KMS-11 (cell line): ENCODE data around the gene PTPRT.

ENCODE experiments used
- H2AFZ ChIP-seq: fragments of 200-600 bp; sonication (generic); 2 replicates; pipeline ENCODE4 v1.6.1; 2016; ENCODE audit warnings: antibody characterized with exemption, mixed run types, low read depth
- H3K27ac ChIP-seq: fragments of 200-600 bp; sonication (generic); 2 replicates; pipeline ENCODE4 v1.6.1; 2016; ENCODE audit warnings: mild to moderate bottlenecking, mixed run types
- H3K27me3 ChIP-seq: fragments of 200-600 bp; sonication (generic); 2 replicates; pipeline ENCODE4 v1.6.1; 2017; ENCODE audit warnings: mild to moderate bottlenecking, low read depth, mixed run types, moderate library complexity; ENCODE audit not compliant: insufficient read depth
- H3K36me3 ChIP-seq: fragments of 200-600 bp; sonication (generic); 2 replicates; pipeline ENCODE4 v1.6.1; 2017; ENCODE audit warnings: mild to moderate bottlenecking, mixed run types; ENCODE audit not compliant: insufficient read depth
- H3K4me1 ChIP-seq: fragments of 200-600 bp; sonication (generic); 2 replicates; pipeline ENCODE4 v1.6.1; 2016; ENCODE audit warnings: mild to moderate bottlenecking, low read depth, mixed run types; ENCODE audit not compliant: poor library complexity, severe bottlenecking
- H3K4me2 ChIP-seq: fragments of 200-600 bp; sonication (generic); 2 replicates; pipeline ENCODE4 v1.7.0; 2016; ENCODE audit warnings: mild to moderate bottlenecking, mixed run types
- H3K4me3 ChIP-seq: fragments of 200-600 bp; sonication (generic); IDR thresholded peaks from 2 replicates; pipeline ENCODE4 v1.6.1; 2017; ENCODE audit warnings: low read depth, low read length, mixed read lengths; ENCODE audit not compliant: insufficient read depth
- H3K79me2 ChIP-seq: fragments of 200-600 bp; sonication (generic); 2 replicates; pipeline ENCODE4 v1.6.1; 2016; ENCODE audit warnings: low read depth, mixed run types; ENCODE audit not compliant: insufficient read depth
- H3K9ac ChIP-seq: fragments of 200-600 bp; sonication (generic); 2 replicates; pipeline ENCODE4 v1.6.1; 2016; ENCODE audit warnings: mild to moderate bottlenecking, mixed run types
- H4K20me1 ChIP-seq: fragments of 200-600 bp; sonication (generic); 2 replicates; pipeline ENCODE4 v1.6.1; 2016; ENCODE audit warnings: mild to moderate bottlenecking, mixed run types; ENCODE audit not compliant: insufficient read depth
- CTCF ChIP-seq: fragments of 200-600 bp; sonication (generic); conservative IDR thresholded peaks from 2 replicates; pipeline ENCODE4 v1.6.1; 2017; ENCODE audit warnings: low read depth, mild to moderate bottlenecking, antibody characterized with exemption, low read length, moderate library complexity, mixed read lengths

Gene PTPRT

GRCh38 chr20:42740226-42740870, 449.4 kb downstream of the PTPRT start:
- no peak overlapping the region for H3K4me3 ChIP-seq
- TF ChIP-seq CTCF: no peak
- no peak overlapping the region for H3K4me2 ChIP-seq
- H3K79me2 ChIP-seq: no peaks in the 10 kb centered on the region
- no peaks in the 10 kb centered on the region for H4K20me1 ChIP-seq
- no peaks in the 10 kb centered on the region for H3K4me1 ChIP-seq
- no peak overlapping the region for H2AFZ ChIP-seq
- H3K27ac ChIP-seq: no peak overlapping the region
- H3K27me3 ChIP-seq: no peaks in the 10 kb centered on the region
- H3K36me3 ChIP-seq: no peaks in the 10 kb centered on the region
- no peak overlapping the region for H3K9ac ChIP-seq

- no peaks in the 10 kb centered on the region for H3K36me3 ChIP-seq
- no peak overlapping the region for H3K4me2 ChIP-seq
- no peak overlapping the region for H3K9ac ChIP-seq
- H3K27ac ChIP-seq: no peak overlapping the region
- H2AFZ ChIP-seq: no peak overlapping the region
- no peak for TF ChIP-seq CTCF
- no peaks in the 10 kb centered on the region for H3K4me1 ChIP-seq
- H4K20me1 ChIP-seq: no peaks in the 10 kb centered on the region
- H3K27me3 ChIP-seq: no peaks in the 10 kb centered on the region
- no peaks in the 10 kb centered on the region for H3K79me2 ChIP-seq
- H3K4me3 ChIP-seq: no peak overlapping the region
Measured at GRCh38 chr20:42739683-42740082, 450.0 kb downstream of the PTPRT start.

GRCh38 chr20:42735539-42735938, 454.2 kb downstream of the PTPRT start:
- Histone ChIP-seq H3K36me3 (no peaks in the 10 kb centered on the region), H3K9ac (no peak overlapping the region), H3K79me2 (no peaks in the 10 kb centered on the region), H3K4me3 (no peak overlapping the region), H3K27ac (no peak overlapping the region), H3K4me1 (no peaks in the 10 kb centered on the region), H4K20me1 (no peaks in the 10 kb centered on the region), H3K4me2 (no peak overlapping the region), H2AFZ (no peak overlapping the region), H3K27me3 (no peaks in the 10 kb centered on the region)
- TF ChIP-seq CTCF: no peak

- Histone ChIP-seq H3K4me1 (no peaks in the 10 kb centered on the region), H2AFZ (no peak overlapping the region), H3K36me3 (no peaks in the 10 kb centered on the region), H3K4me2 (no peak overlapping the region), H3K4me3 (no peak overlapping the region), H3K79me2 (no peaks in the 10 kb centered on the region), H3K27me3 (no peaks in the 10 kb centered on the region), H3K27ac (no peak overlapping the region), H4K20me1 (no peaks in the 10 kb centered on the region), H3K9ac (no peak overlapping the region)
- no peak for TF ChIP-seq CTCF
Measured at GRCh38 chr20:42734660-42735368, 454.9 kb downstream of the PTPRT start.
